Iris pigment epithelial cell (primary cell): Measurements from ENCODE around the gene STYK1.
"Not testable (repeated sequence)": the region's sequence is repeated elsewhere in the genome, so short reads cannot be mapped to it uniquely, and the experiment has no call there.

ENCODE experiments used
- DNase-seq: peaks from one replicate; pipeline ENCODE4 v3.0.0-alpha.2; 2011; ENCODE audit warnings: low read depth

Gene STYK1

GRCh38 chr12:10620078-10620779 is 53.6 kb downstream of the STYK1 start:
- no peak for DNase-seq

DNA sequence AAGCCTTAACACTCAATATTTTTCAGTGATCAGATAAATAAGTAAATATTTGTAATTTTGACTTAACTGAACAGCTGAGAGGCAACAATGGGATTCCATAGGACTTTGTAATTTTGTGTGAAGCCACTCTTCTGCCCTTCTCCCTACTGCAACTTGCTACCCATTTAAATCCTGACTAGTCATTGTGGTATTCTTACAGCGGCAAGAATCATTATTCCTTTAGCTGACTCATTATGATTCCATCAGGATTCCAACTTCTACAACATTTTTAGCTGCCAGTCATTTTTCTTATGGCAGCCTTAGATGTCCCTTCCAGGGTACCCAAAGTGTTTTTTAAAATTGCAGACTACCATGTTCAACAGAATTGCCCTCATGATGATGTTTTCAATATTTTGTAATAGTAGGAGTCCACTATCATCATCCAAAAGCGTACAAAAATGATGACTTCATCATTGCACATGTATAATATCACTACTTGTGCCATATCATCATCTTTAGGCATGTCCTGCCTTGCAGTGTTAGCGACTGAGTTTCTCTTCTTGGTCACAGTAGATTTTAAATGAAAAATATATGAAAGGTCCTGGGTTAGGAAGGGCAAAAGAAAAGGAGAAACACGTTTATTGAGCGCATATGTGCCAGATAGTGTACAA is 55.4 kb downstream of the STYK1 start:
- peak; percentile 74 for DNase-seq

- DNase-seq: no peak
Measured at GRCh38 chr12:10617863-10618262, 56.0 kb downstream of the STYK1 start.

- no peak for DNase-seq
Measured at GRCh38 chr12:10615532-10615931, 58.3 kb downstream of the STYK1 start.

GRCh38 chr12:10614056-10614370 is 59.8 kb downstream of the STYK1 start:
- no peak for DNase-seq

GRCh38 chr12:10613349-10614055 is 60.4 kb downstream of the STYK1 start, which contains the start of gene MAGOHB:
Gene MAGOHB, minus strand, starts transcription at chr12:10613609. Its CDS starts 77 bp downstream, at chr12:10613532.
- peak; percentile 95 for DNase-seq

GRCh38 chr12:10612984-10613348 is 60.9 kb downstream of the STYK1 start:
- peak; percentile 27 for DNase-seq

GRCh38 chr12:10612110-10612509 is 61.7 kb downstream of the STYK1 start:
- DNase-seq: no peak

DNA sequence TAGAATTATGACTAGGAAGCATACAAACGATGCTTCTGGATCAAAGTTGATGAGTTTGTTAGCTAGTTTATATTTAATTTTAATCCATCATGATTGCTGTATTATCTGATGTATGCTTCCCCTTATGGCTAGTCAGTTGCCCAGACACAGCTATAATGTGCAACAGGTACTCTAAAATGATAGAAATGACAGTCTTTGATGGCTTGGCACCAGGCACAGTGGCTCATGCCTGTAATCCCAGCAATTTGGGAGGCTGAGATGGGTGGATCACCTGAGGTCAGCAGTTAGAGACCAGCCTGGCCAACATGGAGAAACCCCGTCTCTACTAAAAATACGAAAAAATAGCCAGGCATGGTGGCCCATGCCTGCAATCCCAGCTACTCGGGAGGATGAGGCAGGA is 62.6 kb downstream of the STYK1 start:
- not testable (repeated sequence) for DNase-seq

- no peak for DNase-seq
Measured at GRCh38 chr12:10610188-10610587, 63.7 kb downstream of the STYK1 start.

- peak; percentile 10 for DNase-seq
Measured at GRCh38 chr12:10607885-10608458, 65.9 kb downstream of the STYK1 start.

DNA sequence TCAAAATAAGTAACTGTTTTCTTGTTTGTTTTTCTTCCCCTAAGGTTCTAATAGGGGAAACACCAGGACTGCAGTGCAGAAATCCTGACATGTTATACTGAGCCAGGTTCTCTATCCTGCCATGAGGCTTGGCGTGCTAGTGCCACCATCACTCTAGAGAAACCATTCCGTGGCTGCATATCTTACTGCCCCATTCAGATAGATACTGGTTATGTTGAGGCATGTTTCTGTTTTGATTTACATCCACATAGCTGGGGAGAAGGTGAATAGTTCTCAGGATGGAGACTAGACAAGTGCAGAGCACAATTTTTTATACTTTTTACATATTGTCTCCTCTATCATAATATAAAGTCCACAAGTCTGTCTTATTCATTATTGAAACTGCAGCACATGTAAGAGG is 72.0 kb downstream of the STYK1 start:
- DNase-seq: no peak

GRCh38 chr12:10600988-10601387 is 72.9 kb downstream of the STYK1 start:
- DNase-seq: no peak

- DNase-seq: no peak
Measured at GRCh38 chr12:10595881-10596280, 78.0 kb downstream of the STYK1 start.

GRCh38 chr12:10590966-10591365 is 82.9 kb downstream of the STYK1 start:
- DNase-seq: no peak

GRCh38 chr12:10584415-10584814 is 89.4 kb downstream of the STYK1 start:
- peak; percentile 5 for DNase-seq

- no peak for DNase-seq
Measured at GRCh38 chr12:10582704-10583103, 91.1 kb downstream of the STYK1 start.

DNA sequence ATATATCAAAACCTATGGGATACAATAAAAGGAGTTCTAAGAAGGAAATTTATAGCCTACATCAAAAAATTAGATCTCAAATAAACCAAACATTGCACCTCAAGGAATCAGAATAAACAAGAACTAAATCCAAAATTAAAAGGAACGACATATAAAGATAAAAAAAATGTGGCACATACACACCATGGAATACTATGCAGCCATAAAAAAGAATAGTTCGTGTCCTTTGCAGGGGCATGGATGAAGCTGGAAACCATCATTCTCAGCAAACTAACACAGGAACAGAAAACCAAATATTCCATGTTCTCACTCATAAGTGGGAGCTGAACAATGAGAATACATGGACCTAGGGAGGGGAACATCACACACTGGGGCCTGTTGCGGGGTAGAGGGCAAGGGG is 91.7 kb downstream of the STYK1 start:
- not testable (repeated sequence) for DNase-seq

DNA sequence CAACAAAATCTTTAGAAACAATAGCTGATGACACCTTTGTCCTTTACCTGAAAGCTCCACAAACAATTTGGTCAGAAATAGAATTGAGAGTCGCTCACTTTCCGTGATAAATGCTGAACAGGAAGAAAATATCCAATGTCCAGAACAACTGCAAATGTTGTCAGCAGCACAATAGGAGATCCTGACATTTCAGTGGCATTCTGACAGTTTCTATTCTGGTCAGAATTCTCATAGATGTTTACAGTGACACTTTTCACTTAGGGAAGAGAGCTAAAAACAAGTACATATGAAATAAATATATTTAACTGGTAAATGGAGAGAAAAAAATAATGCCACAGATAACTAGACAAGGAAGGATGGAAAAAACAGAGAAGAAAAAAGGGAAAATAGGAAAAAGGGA is 99.5 kb downstream of the STYK1 start:
- DNase-seq: no peak

DNA sequence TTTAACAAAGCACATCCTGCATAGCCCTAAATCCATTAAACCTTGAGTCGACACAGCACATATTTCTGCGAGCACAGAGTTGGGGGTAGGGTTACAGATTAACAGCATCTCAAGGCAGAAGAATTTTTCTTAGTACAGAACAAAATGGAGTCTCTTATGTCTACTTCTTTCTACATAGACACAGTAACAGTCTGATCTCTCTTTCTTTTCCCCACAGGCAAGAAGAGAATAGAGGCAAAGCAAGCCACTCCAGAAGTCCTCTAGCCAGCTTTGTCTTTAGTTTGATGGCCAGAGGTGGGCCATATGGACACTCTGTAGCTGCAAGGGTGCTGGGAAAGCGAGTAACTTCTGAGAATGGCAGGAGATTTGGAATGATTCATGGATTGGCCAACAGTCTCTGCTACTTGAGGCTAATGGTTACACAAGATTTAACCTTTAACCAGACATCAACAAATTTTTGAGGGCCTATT is 101.8 kb downstream of the STYK1 start:
- peak; percentile 87 for DNase-seq

DNA sequence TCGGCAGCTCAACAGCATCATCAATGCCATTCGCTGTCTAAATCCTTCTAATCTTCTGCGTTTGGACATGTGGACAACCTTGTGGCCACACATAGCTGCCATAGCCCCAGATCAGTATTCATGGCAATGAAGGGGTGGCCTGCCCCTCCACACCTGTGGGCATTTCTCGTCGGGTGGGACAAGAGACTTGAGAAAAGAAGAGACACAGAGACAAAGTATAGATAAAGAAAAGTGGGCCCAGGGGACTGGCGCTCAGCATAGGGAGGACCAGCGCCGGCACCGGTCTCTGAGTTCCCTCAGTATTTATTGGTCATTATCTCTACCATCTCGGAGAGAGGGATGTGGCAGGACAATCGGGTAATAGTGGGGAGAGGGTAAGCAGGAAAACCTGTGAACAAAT is 102.7 kb downstream of the STYK1 start:
- DNase-seq: no peak
